Trophoblast cell (in vitro differentiated cells and primary cell): ENCODE results near the gene GAST.
A peak's percentile ranks its signal among the peaks of the same experiment; 100 is the strongest.
"Not testable (repeated sequence)": the region's sequence is repeated elsewhere in the genome, so short reads cannot be mapped to it uniquely, and the experiment has no call there.

ENCODE experiments used
- DNase-seq, 2 donors: peaks; one replicate each; pipeline ENCODE4 v3.0.0-alpha.2; 2016
- H2AFZ ChIP-seq: 2 replicates; pipeline ENCODE4 v1.6.1; 2013; ENCODE audit warnings: low read length, moderate library complexity, mild to moderate bottlenecking; ENCODE audit not compliant: insufficient read depth, poor library complexity
- H2AK5ac ChIP-seq: 2 replicates; pipeline ENCODE4 v1.6.1; 2013; ENCODE audit warnings: mild to moderate bottlenecking, low read length
- H2BK120ac ChIP-seq: 2 replicates; pipeline ENCODE4 v1.6.1; 2013; ENCODE audit warnings: low read length, mild to moderate bottlenecking, moderate library complexity; ENCODE audit not compliant: insufficient read depth, poor library complexity
- H2BK12ac ChIP-seq: 2 replicates; pipeline ENCODE4 v1.6.1; 2013; ENCODE audit warnings: mild to moderate bottlenecking, low read length, moderate library complexity
- H2BK5ac ChIP-seq: 2 replicates; pipeline ENCODE4 v1.6.1; 2013; ENCODE audit warnings: low read length, low read depth, moderate library complexity, mild to moderate bottlenecking; ENCODE audit not compliant: poor library complexity
- H3K14ac ChIP-seq: 2 replicates; pipeline ENCODE4 v1.6.1; 2013; ENCODE audit warnings: mild to moderate bottlenecking, low read length
- H3K18ac ChIP-seq: 2 replicates; pipeline ENCODE4 v1.6.1; 2013; ENCODE audit warnings: mild to moderate bottlenecking, low read length
- H3K23ac ChIP-seq: 2 replicates; pipeline ENCODE4 v1.6.1; 2013; ENCODE audit warnings: low read length
- H3K27ac ChIP-seq: 2 replicates; pipeline ENCODE4 v1.5.1; 2013; ENCODE audit warnings: low read depth, mild to moderate bottlenecking, inconsistent platforms, low read length, moderate library complexity
- H3K27me3 ChIP-seq: 2 replicates; pipeline ENCODE4 v1.6.1; 2013; ENCODE audit warnings: inconsistent platforms, mild to moderate bottlenecking, low read length, moderate library complexity; ENCODE audit not compliant: insufficient read depth
- H3K36me3 ChIP-seq, 2 experiments: 1 replicate in 1 of 2; 2 replicates in 1 of 2; pipeline ENCODE4 v1.6.1; 2013; ENCODE audit warnings: low read length in 2 of 2, mild to moderate bottlenecking in 2 of 2, moderate library complexity in 1 of 2; ENCODE audit not compliant: insufficient read depth in 2 of 2, control insufficient read depth in 1 of 2
- H3K4ac ChIP-seq: 2 replicates; pipeline ENCODE4 v1.6.1; 2013; ENCODE audit warnings: low read depth, mild to moderate bottlenecking, low read length, moderate library complexity
- H3K4me1 ChIP-seq, 2 experiments: 1 replicate in 1 of 2; 2 replicates in 1 of 2; pipeline ENCODE4 v1.6.1; 2013; ENCODE audit warnings: low read length in 2 of 2, mild to moderate bottlenecking in 2 of 2, moderate library complexity in 1 of 2; ENCODE audit not compliant: insufficient read depth in 2 of 2, control insufficient read depth in 1 of 2
- H3K4me2 ChIP-seq: 2 replicates; pipeline ENCODE4 v1.6.1; 2013; ENCODE audit warnings: inconsistent platforms, mild to moderate bottlenecking, low read length, moderate library complexity
- H3K4me3 ChIP-seq: 2 replicates; pipeline ENCODE4 v1.5.1; 2013; ENCODE audit warnings: mild to moderate bottlenecking, low read depth, low read length, inconsistent platforms
- H3K79me1 ChIP-seq: one replicate; pipeline ENCODE4 v1.6.1; 2013; ENCODE audit warnings: low read length
- H3K79me2 ChIP-seq: 2 replicates; pipeline ENCODE4 v1.6.1; 2013; ENCODE audit warnings: low read length, mild to moderate bottlenecking; ENCODE audit not compliant: control insufficient read depth, insufficient read depth, poor library complexity
- H3K9ac ChIP-seq: 2 replicates; pipeline ENCODE4 v1.6.1; 2013; ENCODE audit warnings: mild to moderate bottlenecking, low read length
- H3K9me3 ChIP-seq: 2 replicates; pipeline ENCODE4 v1.6.1; 2013; ENCODE audit warnings: low read depth, mild to moderate bottlenecking, control low read depth, inconsistent platforms, low read length; ENCODE audit not compliant: insufficient read depth
- H4K12ac ChIP-seq: 2 replicates; pipeline ENCODE4 v1.6.1; 2013; ENCODE audit warnings: low read depth, mild to moderate bottlenecking, low read length, moderate library complexity
- H4K8ac ChIP-seq: 2 replicates; pipeline ENCODE4 v1.6.1; 2013; ENCODE audit warnings: low read depth, mild to moderate bottlenecking, low read length, moderate library complexity
- H4K91ac ChIP-seq: one replicate; pipeline ENCODE4 v1.6.1; 2013; ENCODE audit warnings: low read depth, mild to moderate bottlenecking, low read length, moderate library complexity
- WGBS: extraction: QIAGEN DNeasy Blood & Tissue Kit; methylation state at CpG from one replicate; pipeline ENCODE4 v1.1.7; 2013; ENCODE audit warnings: missing lambda C conversion rate; ENCODE audit not compliant: insufficient read length, insufficient coverage; ENCODE audit errors: extremely low coverage; 5-methylcytosine and 5-hydroxymethylcytosine counted together

The GAST gene

GRCh38 chr17:41672153-41672552, 40.0 kb upstream of the GAST start:
- peaks cover 0 to under 1% of the 10 kb centered on the region in 2 experiments for H3K4me1 ChIP-seq
- no peak overlapping the region for H4K12ac ChIP-seq
- no peaks in the 10 kb centered on the region for H3K9me3 ChIP-seq
- no CpG with 5 or more reads among the region's 7 CpGs for WGBS
- H3K27me3 ChIP-seq = no peaks in the 10 kb centered on the region
- H3K18ac ChIP-seq = no peak overlapping the region
- H3K4me2 ChIP-seq = no peak overlapping the region
- no peaks in the 10 kb centered on the region for H3K79me2 ChIP-seq
- H3K27ac ChIP-seq = no peak overlapping the region
- H3K14ac ChIP-seq = no peak overlapping the region
- no peak overlapping the region for H2BK5ac ChIP-seq
- no peak overlapping the region for H2BK120ac ChIP-seq
- no peak overlapping the region for H2AK5ac ChIP-seq
- H4K91ac ChIP-seq = no peak overlapping the region
- peaks cover 2% of the 10 kb centered on the region for H3K79me1 ChIP-seq
- no peak overlapping the region for H4K8ac ChIP-seq
- no peaks in the 10 kb centered on the region for H3K36me3 ChIP-seq
- H3K4me3 ChIP-seq = no peak overlapping the region
- H3K23ac ChIP-seq = no peak overlapping the region
- H2BK12ac ChIP-seq = no peak overlapping the region
- no peak overlapping the region for H3K9ac ChIP-seq
- H3K4ac ChIP-seq = no peak overlapping the region
- DNase-seq = no peak
- no peak overlapping the region for H2AFZ ChIP-seq

GRCh38 chr17:41675157-41676057, 36.7 kb upstream of the GAST start:
- H4K12ac ChIP-seq, H3K23ac ChIP-seq, H3K79me2 ChIP-seq, H2BK5ac ChIP-seq, H2AK5ac ChIP-seq, H2BK12ac ChIP-seq, H4K8ac ChIP-seq, H3K36me3 ChIP-seq, H2AFZ ChIP-seq, H3K4ac ChIP-seq, H3K4me3 ChIP-seq, H3K4me2 ChIP-seq, H3K27me3 ChIP-seq, H3K18ac ChIP-seq, H3K9ac ChIP-seq, H3K9me3 ChIP-seq, H3K4me1 ChIP-seq, H3K14ac ChIP-seq, H3K79me1 ChIP-seq: not testable (repeated sequence)
- H2BK120ac ChIP-seq = peak overlapping the region; percentile 1
- WGBS = no CpG with 5 or more reads among the region's 7 CpGs
- H3K27ac ChIP-seq = peak overlapping the region; percentile 39
- peak overlapping the region; percentile 5 for H4K91ac ChIP-seq
- DNase-seq = peak in 1 of 2 donors; percentile 44

- H2AFZ ChIP-seq = no peak overlapping the region
- no peaks in the 10 kb centered on the region for H3K36me3 ChIP-seq
- H3K4ac ChIP-seq = no peak overlapping the region
- H3K4me2 ChIP-seq = no peak overlapping the region
- H3K27ac ChIP-seq = peak overlapping the region; percentile 39
- H3K4me1 ChIP-seq = peaks cover 0 to 2% of the 10 kb centered on the region in 2 experiments
- H3K9me3 ChIP-seq = no peaks in the 10 kb centered on the region
- H3K18ac ChIP-seq = no peak overlapping the region
- no peak overlapping the region for H2BK5ac ChIP-seq
- H3K27me3 ChIP-seq = no peaks in the 10 kb centered on the region
- peaks cover 2% of the 10 kb centered on the region for H3K79me1 ChIP-seq
- H4K91ac ChIP-seq = no peak overlapping the region
- H2BK12ac ChIP-seq = no peak overlapping the region
- H3K23ac ChIP-seq = no peak overlapping the region
- no peak overlapping the region for H2AK5ac ChIP-seq
- no peak overlapping the region for H3K9ac ChIP-seq
- WGBS = 100% methylated on average over 2 of the region's 3 CpGs
- H3K79me2 ChIP-seq = no peaks in the 10 kb centered on the region
- no peak overlapping the region for H3K14ac ChIP-seq
- H4K12ac ChIP-seq = no peak overlapping the region
- peak overlapping the region; percentile 1 for H2BK120ac ChIP-seq
- H4K8ac ChIP-seq = no peak overlapping the region
- H3K4me3 ChIP-seq = no peak overlapping the region
- no peak for DNase-seq
Measured at GRCh38 chr17:41676058-41676419, 36.1 kb upstream of the GAST start.

GRCh38 chr17:41678411-41678906, 33.7 kb upstream of the GAST start:
- Histone ChIP-seq H3K4me2 (no peak overlapping the region), H2BK120ac (no peak overlapping the region), H3K9me3 (no peaks in the 10 kb centered on the region), H4K8ac (no peak overlapping the region), H3K4me1 (peaks cover 0 to 2% of the 10 kb centered on the region in 2 experiments), H2BK12ac (no peak overlapping the region), H2AK5ac (no peak overlapping the region), H3K9ac (no peak overlapping the region), H2AFZ (no peak overlapping the region), H4K12ac (no peak overlapping the region), H4K91ac (no peak overlapping the region), H3K4ac (no peak overlapping the region), H3K4me3 (no peak overlapping the region), H3K18ac (no peak overlapping the region), H3K27me3 (no peaks in the 10 kb centered on the region), H3K27ac (no peak overlapping the region), H3K23ac (no peak overlapping the region), H2BK5ac (no peak overlapping the region), H3K14ac (no peak overlapping the region), H3K79me2 (no peaks in the 10 kb centered on the region), H3K79me1 (peaks cover 2% of the 10 kb centered on the region), H3K36me3 (no peaks in the 10 kb centered on the region)
- peak in 1 of 2 donors; percentile 26 for DNase-seq
- no CpG with 5 or more reads among the region's 2 CpGs for WGBS
